Gastrocnemius medialis (tissue), 4 donors: ENCODE data around the gene CDK9. TPM values are rescaled to one million over a fixed set of nuclear protein-coding genes. Genes with fewer than 3 reads are reported as not detected.
A peak's percentile ranks its signal among the peaks of the same experiment; 100 is the strongest.

Source experiments
- ATAC-seq, 2 donors: fragments of 150-250 bp; one replicate each; pipeline ENCODE4 v1.9.1; 2016
- DNase-seq, 2 donors: peaks; one replicate each; pipeline ENCODE4 v3.0.0-alpha.2; 2019
- H3K27ac ChIP-seq, 4 donors: fragments of 200-600 bp; sonication (generic); 1 replicate in 1 of 4; 2 replicates in 3 of 4; pipeline ENCODE4 v1.5.1; 2016 to 2018; ENCODE audit warnings: mild to moderate bottlenecking in 2 of 4, moderate library complexity in 1 of 4
- H3K27me3 ChIP-seq, 3 donors: fragments of 200-600 bp; sonication (generic) in 2 of 3; 1 replicate in 1 of 3; 2 replicates in 2 of 3; pipeline versions ENCODE4 v1.5.1 to v1.6.0; 2016 to 2019; ENCODE audit warnings: mild to moderate bottlenecking in 1 of 3, moderate library complexity in 1 of 3
- H3K36me3 ChIP-seq, 2 donors: fragments of 200-600 bp; sonication (generic) in 1 of 2; one replicate each; pipeline ENCODE4 v1.5.1; 2017 to 2018
- H3K4me1 ChIP-seq, 2 donors: fragments of 200-600 bp; sonication (generic) in 1 of 2; one replicate each; pipeline ENCODE4 v1.5.1; 2016 to 2017; ENCODE audit warnings: mild to moderate bottlenecking in 2 of 2
- H3K4me3 ChIP-seq, 4 donors: fragments of 200-600 bp; sonication (generic) in 3 of 4; 1 replicate in 1 of 4; 2 replicates in 3 of 4; pipeline ENCODE4 v1.5.1; 2016 to 2019; ENCODE audit warnings: mild to moderate bottlenecking in 2 of 4
- H3K9me3 ChIP-seq, 3 donors: fragments of 200-600 bp; sonication (generic) in 2 of 3; 1 replicate in 1 of 3; 2 replicates in 2 of 3; pipeline ENCODE4 v1.5.1; 2016 to 2019
- POLR2A ChIP-seq, 2 donors: fragments of 450-650 bp; IDR thresholded peaks; one replicate each; pipeline ENCODE4 v1.6.1; 2017; ENCODE audit warnings: antibody characterized with exemption in 2 of 2, mild to moderate bottlenecking in 2 of 2, moderate library complexity in 2 of 2
- in situ Hi-C, 4 donors: fragments of 200-750 bp; cut with MboI; loops; one replicate each; pipeline versions ENCODE4 v1.15.0 to v1.8.0; 2017; ENCODE audit warnings: low sequenced_read_pairs in 4 of 4
- intact Hi-C: fragments of 100-400 bp; cut with DNase I; formaldehyde crosslinking; loops from one replicate; pipeline ENCODE4 v1.15.1; 2023; ENCODE audit warnings: low total_unique reads
- total RNA-seq, 4 donors: library from RNA; depleted of rRNA; stranded (reverse); fragments of >200 nt; gene quantifications; one replicate each; pipeline versions ENCODE4 v1.1.0 to v1.2.3, GENCODE V29; 2016
- TF ChIP-seq, protein P1 (sequence below), 5 experiments: fragments of 450-650 bp in 3 of 5; fragments of 200-600 bp in 2 of 5; sonication (generic) in 2 of 5; IDR thresholded peaks in 4 of 5; conservative IDR thresholded peaks in 1 of 5; 1 replicate in 4 of 5; 2 replicates in 1 of 5; pipeline ENCODE4 v1.5.1; 2016 to 2019; ENCODE audit warnings: antibody characterized with exemption in 5 of 5, mild to moderate bottlenecking in 3 of 5, moderate library complexity in 3 of 5

CDK9 gene
- total RNA-seq, 4 donors from 2014 or later: 50.3 to 71.2 (median 51.2) TPM

DNA sequence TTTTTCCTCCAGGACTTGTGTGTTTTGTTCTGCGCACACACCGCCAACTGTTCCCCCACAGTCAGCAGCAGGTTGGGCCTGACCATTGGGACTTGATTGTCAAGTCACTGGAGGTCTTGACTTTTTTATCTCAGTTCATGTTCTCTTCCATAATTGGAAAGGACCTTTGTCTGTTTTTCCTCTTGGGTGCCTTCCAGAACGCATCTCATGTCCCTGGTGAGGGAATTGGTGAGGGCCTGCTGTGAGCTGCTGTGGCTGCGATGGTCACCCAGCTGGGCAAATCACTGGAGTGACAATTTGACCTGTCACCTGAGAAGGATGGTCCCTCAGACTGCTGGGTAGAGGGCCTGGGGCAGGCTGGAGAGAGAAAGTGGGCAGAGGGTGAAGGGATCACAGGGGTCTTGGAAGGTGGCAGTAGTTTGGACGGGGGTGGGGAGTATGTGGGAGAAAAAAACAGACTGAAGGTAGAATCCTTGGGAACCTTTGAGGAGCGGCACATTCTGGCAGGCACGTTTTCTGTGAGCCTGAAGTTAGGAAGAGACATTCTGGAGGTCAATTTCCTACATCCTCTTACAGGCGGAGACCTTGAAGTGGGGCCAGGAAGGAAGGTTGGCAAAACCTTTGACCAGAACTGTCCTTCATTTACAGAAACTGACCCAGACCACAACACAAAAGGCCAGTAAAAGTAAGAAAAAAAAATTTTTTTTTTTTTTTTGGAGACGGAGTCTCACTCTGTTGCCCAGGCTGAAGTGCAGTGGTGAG lies 4.4 kb downstream of the CDK9 start:
- Histone ChIP-seq H3K27me3 (no peaks in the 10 kb centered on the region), H3K27ac (peak overlapping the region in 3 of 4 donors; percentile 8 to 35 (median 18)), H3K36me3 (peaks cover 0 to 50% of the 10 kb centered on the region in 2 donors), H3K4me1 (peaks cover 7 to 12% of the 10 kb centered on the region in 2 donors), H3K4me3 (no peak overlapping the region), H3K9me3 (no peaks in the 10 kb centered on the region)
- intact Hi-C loops: no loop called here
- TF ChIP-seq, protein P1, sequence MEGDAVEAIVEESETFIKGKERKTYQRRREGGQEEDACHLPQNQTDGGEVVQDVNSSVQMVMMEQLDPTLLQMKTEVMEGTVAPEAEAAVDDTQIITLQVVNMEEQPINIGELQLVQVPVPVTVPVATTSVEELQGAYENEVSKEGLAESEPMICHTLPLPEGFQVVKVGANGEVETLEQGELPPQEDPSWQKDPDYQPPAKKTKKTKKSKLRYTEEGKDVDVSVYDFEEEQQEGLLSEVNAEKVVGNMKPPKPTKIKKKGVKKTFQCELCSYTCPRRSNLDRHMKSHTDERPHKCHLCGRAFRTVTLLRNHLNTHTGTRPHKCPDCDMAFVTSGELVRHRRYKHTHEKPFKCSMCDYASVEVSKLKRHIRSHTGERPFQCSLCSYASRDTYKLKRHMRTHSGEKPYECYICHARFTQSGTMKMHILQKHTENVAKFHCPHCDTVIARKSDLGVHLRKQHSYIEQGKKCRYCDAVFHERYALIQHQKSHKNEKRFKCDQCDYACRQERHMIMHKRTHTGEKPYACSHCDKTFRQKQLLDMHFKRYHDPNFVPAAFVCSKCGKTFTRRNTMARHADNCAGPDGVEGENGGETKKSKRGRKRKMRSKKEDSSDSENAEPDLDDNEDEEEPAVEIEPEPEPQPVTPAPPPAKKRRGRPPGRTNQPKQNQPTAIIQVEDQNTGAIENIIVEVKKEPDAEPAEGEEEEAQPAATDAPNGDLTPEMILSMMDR (IDR thresholded peaks at IDR 0.05 in 4 of 5, conservative IDR thresholded peaks at IDR 0.05 in 1 of 5): no peak
- no peak for TF ChIP-seq POLR2A (IDR thresholded peaks at IDR 0.05)
- in situ Hi-C loops: no loop called here
- no peak for DNase-seq
- no peak for ATAC-seq

DNA sequence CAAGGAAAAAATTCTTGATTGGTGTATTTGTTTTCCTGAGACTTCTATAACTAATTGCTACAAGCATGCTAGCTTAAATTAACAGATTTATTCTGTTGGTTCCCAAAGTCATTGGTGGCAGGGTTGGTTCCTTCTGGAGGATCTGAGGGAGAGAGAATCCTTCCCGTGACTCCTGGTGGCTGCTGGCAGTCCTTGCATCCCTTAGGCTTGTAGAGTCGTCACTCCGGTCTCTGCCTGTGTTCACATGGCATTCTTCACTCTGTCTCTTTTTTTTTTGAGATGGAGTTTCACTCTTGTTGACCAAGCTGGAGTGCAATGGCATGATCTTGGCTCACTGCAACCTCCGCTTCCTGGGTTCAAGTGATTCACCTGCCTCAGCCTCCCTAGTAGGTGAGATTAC lies 5.3 kb downstream of the CDK9 start:
- Histone ChIP-seq H3K4me3 (no peak overlapping the region), H3K27me3 (no peaks in the 10 kb centered on the region), H3K27ac (no peak overlapping the region), H3K36me3 (peaks cover 0 to 50% of the 10 kb centered on the region in 2 donors), H3K4me1 (peaks cover 8 to 14% of the 10 kb centered on the region in 2 donors), H3K9me3 (no peaks in the 10 kb centered on the region)
- in situ Hi-C loops (no loop called here), intact Hi-C loops (no loop called here)
- no peak for ATAC-seq
- DNase-seq: no peak
- TF ChIP-seq POLR2A (IDR thresholded peaks at IDR 0.05): no peak
- TF ChIP-seq, protein P1 (IDR thresholded peaks at IDR 0.05 in 4 of 5, conservative IDR thresholded peaks at IDR 0.05 in 1 of 5): no peak

DNA sequence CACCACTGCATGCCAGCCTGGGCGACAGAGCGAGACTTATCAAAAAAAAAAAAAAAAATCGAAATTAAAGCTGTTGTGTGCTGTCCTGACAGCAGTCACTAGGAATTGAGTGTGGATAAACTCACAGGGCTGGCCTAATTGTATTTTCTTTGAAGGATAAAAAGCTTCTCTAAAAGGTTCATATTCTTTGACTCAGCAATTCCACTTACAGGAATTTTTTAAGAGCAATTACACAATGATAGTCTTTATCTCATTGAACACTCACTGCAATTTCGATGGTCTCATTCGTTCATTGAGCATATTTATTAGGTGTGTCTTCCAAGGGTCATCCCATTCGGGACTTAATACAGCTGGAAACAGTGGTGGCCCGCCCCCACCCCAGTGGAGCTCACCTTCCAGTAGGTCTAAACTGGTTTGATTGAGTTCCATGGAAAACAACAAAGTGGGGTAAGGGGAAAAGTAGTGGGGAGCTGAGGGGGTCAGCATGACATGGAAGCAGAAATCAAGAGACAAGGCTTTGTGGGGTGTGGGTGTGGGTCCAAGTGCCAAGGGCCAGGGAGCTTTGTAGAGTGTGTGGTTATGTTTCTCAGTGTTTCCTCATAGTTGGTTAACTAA lies 6.7 kb downstream of the CDK9 start:
- peaks cover 0 to 45% of the 10 kb centered on the region in 2 donors for H3K36me3 ChIP-seq
- ATAC-seq: no peak
- DNase-seq: no peak
- peaks cover 9 to 12% of the 10 kb centered on the region in 2 donors for H3K4me1 ChIP-seq
- H3K9me3 ChIP-seq: no peaks in the 10 kb centered on the region
- no peak overlapping the region for H3K4me3 ChIP-seq
- intact Hi-C loops (no loop called here), in situ Hi-C loops (no loop called here)
- TF ChIP-seq, protein P1 (IDR thresholded peaks at IDR 0.05 in 4 of 5, conservative IDR thresholded peaks at IDR 0.05 in 1 of 5): no peak
- TF ChIP-seq POLR2A (IDR thresholded peaks at IDR 0.05): no peak
- no peaks in the 10 kb centered on the region for H3K27me3 ChIP-seq
- no peak overlapping the region for H3K27ac ChIP-seq

DNA sequence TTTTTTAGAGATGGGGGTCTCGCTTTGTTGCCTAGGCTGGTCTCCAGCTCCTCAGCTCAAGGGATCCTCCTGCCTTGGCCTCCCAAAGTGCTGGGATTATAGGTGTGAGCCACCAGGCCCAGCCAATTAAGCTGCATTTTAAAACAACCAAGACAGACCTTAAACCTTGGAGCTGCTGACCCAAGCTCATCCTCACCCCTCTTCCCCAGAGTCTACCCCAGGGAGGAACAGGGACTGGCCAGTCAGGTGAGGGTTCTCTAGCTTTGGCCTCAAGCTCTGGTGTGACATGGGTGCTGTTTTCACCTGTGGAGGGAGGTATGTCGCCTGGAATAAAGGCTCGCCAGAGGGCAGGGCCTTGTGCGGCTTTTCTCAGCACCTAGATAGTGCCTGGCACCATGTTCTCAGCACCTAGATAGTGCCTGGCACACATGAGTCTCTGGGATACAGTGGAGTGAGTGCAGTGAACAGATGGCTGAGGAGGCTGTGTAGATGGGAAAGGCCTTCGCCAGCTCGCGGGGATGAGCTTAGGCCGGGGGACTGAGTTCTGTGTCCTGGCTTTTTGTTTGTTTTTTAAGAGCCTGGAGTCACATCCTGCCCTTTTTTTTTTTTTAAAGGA lies 7.4 kb downstream of the CDK9 start:
- in situ Hi-C loops: no loop called here
- ATAC-seq (no peak), DNase-seq (no peak)
- H3K4me3 ChIP-seq: no peak overlapping the region
- H3K27ac ChIP-seq: peak overlapping the region in 1 of 4 donors; percentile 29
- no peaks in the 10 kb centered on the region for H3K9me3 ChIP-seq
- no peaks in the 10 kb centered on the region for H3K27me3 ChIP-seq
- H3K4me1 ChIP-seq: peaks cover 9 to 11% of the 10 kb centered on the region in 2 donors
- no peak for TF ChIP-seq POLR2A (IDR thresholded peaks at IDR 0.05)
- TF ChIP-seq, protein P1 (IDR thresholded peaks at IDR 0.05 in 4 of 5, conservative IDR thresholded peaks at IDR 0.05 in 1 of 5): no peak
- intact Hi-C loops: no loop called here
- peaks cover 0 to 38% of the 10 kb centered on the region in 2 donors for H3K36me3 ChIP-seq
